ENCODE data around the gene CBFA2T2.

- TF ChIP-seq SUZ12 (IDR thresholded peaks at IDR 0.05; ENCODE audit: extremely low read depth, insufficient read depth, insufficient read length): no peak
- TF ChIP-seq ZNF274 (IDR thresholded peaks at IDR 0.05; ENCODE audit: low read depth, low read length): no peak
- TF ChIP-seq YY1 (IDR thresholded peaks at IDR 0.05; ENCODE audit: insufficient read depth, insufficient read length): no peak
Observed at GRCh38 chr20:33575282-33575681, 85.4 kb downstream of the CBFA2T2 start.

All from NT2/D1 (cell line).